Common myeloid progenitor, CD34-positive (primary cell): ENCODE results near the gene SOX10.
"Not testable (repeated sequence)": the region's sequence is repeated elsewhere in the genome, so short reads cannot be mapped to it uniquely, and the experiment has no call there.

Experiments
- CTCF ChIA-PET: fragments of 350-600 bp; sonication (Branson Sonifier 250); formaldehyde crosslinking; loops from one replicate; lab custom pipeline; 2021; ENCODE audit warnings: antibody characterized with exemption; lab: Charles Lee
- POLR2A ChIA-PET: fragments of 350-600 bp; sonication (Branson Sonifier 250); formaldehyde crosslinking; loops from one replicate; lab custom pipeline; 2021; ENCODE audit warnings: antibody characterized with exemption; lab: Charles Lee
- DNase-seq, 3 donors: peaks; one replicate each; pipeline versions ENCODE4 v3.0.0 to v3.0.0-alpha.2; 2013
- H3K27ac ChIP-seq, 2 experiments: 1 replicate in 1 of 2; 2 replicates in 1 of 2; pipeline ENCODE4 v1.7.0; 2013; ENCODE audit warnings: inconsistent platforms in 2 of 2, low read length in 2 of 2, mild to moderate bottlenecking in 2 of 2, low read depth in 1 of 2, moderate library complexity in 1 of 2; ENCODE audit not compliant: severe bottlenecking in 2 of 2, insufficient read depth in 1 of 2, poor library complexity in 1 of 2
- H3K27me3 ChIP-seq, 5 experiments: replicated peaks in 2 of 5; 1 replicate in 3 of 5; 2 replicates in 2 of 5; pipeline versions ENCODE4 v1.6.1 to v1.7.0; 2013; ENCODE audit warnings: low read length in 4 of 5, mild to moderate bottlenecking in 2 of 5, moderate library complexity in 2 of 5, inconsistent platforms in 1 of 5; ENCODE audit not compliant: insufficient read depth in 5 of 5, control insufficient read depth in 4 of 5
- H3K36me3 ChIP-seq, 4 experiments: 1 replicate in 2 of 4; 2 replicates in 2 of 4; pipeline versions ENCODE4 v1.6.1 to v1.7.0; 2013; ENCODE audit warnings: low read length in 3 of 4, control low read depth in 1 of 4, mild to moderate bottlenecking in 1 of 4; ENCODE audit not compliant: control insufficient read depth in 4 of 4, insufficient read depth in 4 of 4
- H3K4me1 ChIP-seq, 4 experiments: 1 replicate in 3 of 4; 2 replicates in 1 of 4; pipeline versions ENCODE4 v1.6.1 to v1.7.1; 2013; ENCODE audit warnings: low read length in 3 of 4, mild to moderate bottlenecking in 3 of 4, control low read depth in 1 of 4, inconsistent platforms in 1 of 4, moderate library complexity in 1 of 4; ENCODE audit not compliant: control insufficient read depth in 4 of 4, insufficient read depth in 4 of 4; ENCODE audit errors: control extremely low read depth in 1 of 4
- H3K4me3 ChIP-seq, 7 experiments: 1 replicate in 4 of 7; 2 replicates in 3 of 7; pipeline versions ENCODE4 v1.5.1 to v1.7.0; 2013; ENCODE audit warnings: mild to moderate bottlenecking in 7 of 7, low read length in 6 of 7, moderate library complexity in 6 of 7, inconsistent platforms in 2 of 7, low read depth in 2 of 7, control low read depth in 1 of 7; ENCODE audit not compliant: insufficient read depth in 4 of 7, control insufficient read depth in 1 of 7; ENCODE audit errors: extremely low read depth in 1 of 7
- H3K9me3 ChIP-seq, 5 experiments: 1 replicate in 4 of 5; 2 replicates in 1 of 5; pipeline versions ENCODE4 v1.6.1 to v1.7.1; 2013; ENCODE audit warnings: low read length in 4 of 5, mild to moderate bottlenecking in 2 of 5, inconsistent platforms in 1 of 5, low read depth in 1 of 5, moderate library complexity in 1 of 5; ENCODE audit not compliant: control insufficient read depth in 4 of 5, insufficient read depth in 2 of 5; ENCODE audit errors: control extremely low read depth in 1 of 5
- WGBS: methylation state at CpG from one replicate; pipeline ENCODE4 v1.1.5; 2013; ENCODE audit not compliant: insufficient coverage; 5-methylcytosine and 5-hydroxymethylcytosine counted together

SOX10 gene

DNA sequence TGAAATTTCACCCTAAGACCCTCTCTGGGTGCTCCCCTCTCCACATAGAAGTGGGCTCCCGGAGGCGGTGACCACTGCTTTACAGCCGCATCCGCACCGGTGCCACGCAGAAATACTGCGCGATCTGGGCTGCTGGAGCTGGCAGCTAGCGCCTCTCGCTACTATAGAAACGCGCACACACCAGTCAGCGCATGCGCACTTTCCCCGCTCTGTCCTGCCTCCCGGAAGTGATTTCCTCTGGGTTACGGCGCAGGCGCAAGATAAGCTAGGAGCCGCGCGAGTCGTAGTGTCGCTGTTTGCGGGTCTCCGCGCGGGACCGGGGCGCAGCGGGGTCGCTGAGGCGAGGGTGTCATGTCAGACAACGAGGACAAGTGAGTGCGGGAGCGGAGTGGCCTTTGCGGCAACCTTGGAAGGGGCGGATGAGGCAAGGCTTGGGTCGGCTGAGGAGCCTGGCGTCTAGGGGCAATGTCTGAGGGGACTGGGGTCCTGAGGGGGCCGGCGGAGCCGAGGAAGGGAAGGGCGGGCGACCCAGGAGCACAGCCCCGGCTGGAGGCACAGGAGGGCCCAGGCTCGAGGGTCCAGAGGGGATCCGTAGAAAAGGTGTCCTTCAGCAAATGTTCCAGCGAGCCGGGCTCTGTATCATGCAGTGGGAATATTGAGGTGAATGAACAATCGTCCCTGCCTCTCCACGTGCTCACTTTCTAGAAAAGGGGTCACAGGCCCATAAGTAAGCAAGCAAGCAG lies 30.7 kb downstream of the SOX10 start, which contains the start of the genes C22orf23 and POLR2F:
Gene C22orf23, minus strand, starts transcription at position 165 of the 743 bp plus-strand sequence. CDS start 452 bp downstream, outside the sequence.
Gene POLR2F, plus strand, starts transcription at position 263 of the 743 bp plus-strand sequence. Its CDS starts 89 bp downstream, at position 352.
- 0% methylated on average over 49 of the region's 52 CpGs for whole genome bisulfite sequencing
- Histone ChIP-seq H3K4me1 (peaks cover 0 to 23% (median 20%) of the 10 kb centered on the region in 4 experiments), H3K4me3 (peak within 1 kb of the TSS; percentile 78 to 99 (median 90)), H3K36me3 (peaks cover 6 to 21% (median 17%) of the 10 kb centered on the region in 4 experiments), H3K27me3 (peaks cover 0 to 19% (median 3%) of the 10 kb centered on the region in 5 experiments), H3K9me3 (no peaks in the 10 kb centered on the region), H3K27ac (peak within 1 kb of the TSS; percentile 58 to 85)
- CTCF ChIA-PET = interaction anchor here (3.3 kb wide), 1 partner anchor 11 kb away, joined by 20 read pairs; no protein-coding TSS in a partner anchor
- POLR2A ChIA-PET = no interaction called here
- DNase-seq = peak; percentile 94 to 97 (median 95)

GRCh38 chr22:37953062-37953436 lies 31.3 kb downstream of the SOX10 start:
- POLR2A ChIA-PET = no interaction called here

DNA sequence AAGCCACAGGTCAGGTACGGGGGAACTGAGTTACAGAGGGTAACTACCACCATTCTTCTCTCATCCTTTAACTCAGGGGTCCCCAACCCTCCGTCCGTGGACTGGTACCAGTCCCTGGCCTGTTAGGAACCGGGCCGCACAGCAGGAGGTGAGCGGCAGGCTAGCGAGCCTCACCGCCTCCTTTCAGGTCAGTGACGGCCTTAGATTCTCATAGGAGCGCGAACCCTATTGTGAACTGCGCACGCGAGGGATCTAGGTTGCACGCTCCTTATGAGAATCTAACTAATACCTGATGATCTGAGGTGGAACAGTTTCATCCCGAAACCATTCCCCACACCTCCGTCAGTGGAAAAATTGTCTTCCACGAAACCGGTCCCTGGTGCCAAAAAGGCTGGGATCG lies 31.7 kb downstream of the SOX10 start:
- CTCF ChIA-PET = interaction anchor here (3.3 kb wide), 1 partner anchor 12 kb away, joined by 20 read pairs; no protein-coding TSS in a partner anchor

More at GRCh38 chr22:37953062-37953436, 31.3 kb downstream of the SOX10 start:
- 0% methylated on average over 6 of the region's 13 CpGs for WGBS
- Histone ChIP-seq H3K4me1 (peaks cover 0 to 23% (median 20%) of the 10 kb centered on the region in 4 experiments), H3K36me3 (peaks cover 6 to 16% (median 14%) of the 10 kb centered on the region in 4 experiments), H3K4me3 (peak overlapping the region; percentile 78 to 99 (median 90)), H3K27ac (no peak overlapping the region), H3K9me3 (no peaks in the 10 kb centered on the region), H3K27me3 (peaks cover 0 to 19% (median 3%) of the 10 kb centered on the region in 5 experiments)
- CTCF ChIA-PET = interaction anchor here (3.3 kb wide), 1 partner anchor 12 kb away, joined by 20 read pairs; no protein-coding TSS in a partner anchor
- no peak for DNase-seq

DNA sequence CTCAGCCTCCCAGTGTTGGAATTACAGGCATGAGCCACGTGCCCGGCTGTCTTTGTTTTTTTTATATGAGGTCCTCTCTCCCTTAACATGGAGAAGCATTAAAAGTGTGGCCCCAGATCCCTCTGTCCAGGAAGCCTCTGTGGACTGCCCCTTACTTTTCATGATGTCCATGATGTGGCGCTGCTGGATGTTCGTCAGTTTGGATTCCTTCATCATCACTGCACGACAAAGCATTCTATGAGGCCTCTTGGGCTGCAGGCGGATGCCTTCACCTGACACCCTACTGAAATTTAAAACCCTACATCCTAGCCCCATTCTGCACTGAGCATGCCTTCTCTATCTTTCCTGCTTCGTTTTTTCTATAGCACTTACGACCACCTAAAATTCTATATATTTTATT lies 33.0 kb downstream of the SOX10 start:
- Histone ChIP-seq H3K4me1 (peaks cover 0 to 23% (median 20%) of the 10 kb centered on the region in 4 experiments), H3K27me3 (peaks cover 0 to 19% (median 3%) of the 10 kb centered on the region in 5 experiments), H3K9me3 (no peaks in the 10 kb centered on the region), H3K4me3 (no peak overlapping the region), H3K27ac (no peak overlapping the region), H3K36me3 (no peaks in the 10 kb centered on the region)
- 80% methylated on average over 5 of the region's 8 CpGs for WGBS
- no peak for DNase-seq
- ChIA-PET CTCF (interaction anchor here (1.0 to 2.2 kb wide), 2 partner anchors 11 to 14 kb away, joined by 3 to 7 read pairs; no protein-coding TSS in a partner anchor), POLR2A (no interaction called here)

More for the DNA sequence above, 31.7 kb downstream of the SOX10 start:
- WGBS = 9% methylated on average over 19 of the region's 20 CpGs
- H3K4me3 ChIP-seq = peak overlapping the region in 6 of 7 experiments; percentile 83 to 99 (median 91)
- H3K36me3 ChIP-seq = peaks cover 4 to 12% (median 10%) of the 10 kb centered on the region in 4 experiments
- H3K27me3 ChIP-seq = peaks cover 0 to 19% (median 3%) of the 10 kb centered on the region in 5 experiments
- H3K27ac ChIP-seq, POLR2A ChIA-PET, H3K9me3 ChIP-seq: not testable (repeated sequence)
- peak in 1 of 3 donors; percentile 14 for DNase-seq
- H3K4me1 ChIP-seq = peaks cover 0 to 23% (median 20%) of the 10 kb centered on the region in 4 experiments

- not testable (repeated sequence) for DNase-seq, H3K27ac ChIP-seq, H3K36me3 ChIP-seq, H3K4me3 ChIP-seq, H3K27me3 ChIP-seq, H3K9me3 ChIP-seq, H3K4me1 ChIP-seq
- ChIA-PET CTCF (interaction anchor here (0.6 to 5.0 kb wide), 4 partner anchors 10 to 130 kb away, joined by 3 to 14 read pairs (median 4); partner anchors contain the start of gene MICALL1), POLR2A (interaction anchor here (0.6 kb wide), 1 partner anchor 13 kb away, joined by 5 read pairs; no protein-coding TSS in a partner anchor)
- WGBS = 100% methylated on average over 2 of the region's 14 CpGs
These were observed 37.1 kb downstream of the SOX10 start for GRCh38 chr22:37947142-37947795.

DNA sequence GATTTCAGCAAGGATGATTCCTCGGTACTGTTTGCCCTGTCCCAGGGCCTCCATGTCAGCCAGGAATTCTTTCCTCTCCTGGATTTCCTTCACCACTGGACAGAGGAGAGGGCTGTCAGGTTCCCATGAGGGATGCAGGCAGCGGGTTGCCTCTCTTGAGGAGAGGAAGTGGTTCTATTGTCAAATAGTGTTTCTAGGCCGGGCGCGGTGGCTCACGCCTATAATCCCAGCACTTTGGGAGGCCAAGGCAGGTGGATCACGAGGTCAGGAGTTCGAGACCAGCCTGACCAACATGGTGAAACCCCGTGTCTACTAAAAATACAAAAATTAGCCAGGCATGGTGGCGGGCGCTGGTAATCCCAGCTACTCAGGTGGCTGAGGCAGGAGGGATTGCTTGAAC lies 39.9 kb downstream of the SOX10 start:
- DNase-seq, H3K9me3 ChIP-seq, H3K27ac ChIP-seq, H3K27me3 ChIP-seq, POLR2A ChIA-PET, H3K4me1 ChIP-seq, H3K4me3 ChIP-seq: not testable (repeated sequence)
- CTCF ChIA-PET = interaction anchor here (2.6 kb wide), 1 partner anchor 10 kb away, joined by 9 read pairs; no protein-coding TSS in a partner anchor
- WGBS = 97% methylated on average over 8 of the region's 11 CpGs
- peaks cover 0 to 31% (median 20%) of the 10 kb centered on the region in 4 experiments for H3K36me3 ChIP-seq
